Mononuclear cell (primary cell): Measurements from ENCODE around the gene PERM1. TPM values are rescaled to one million over a fixed set of nuclear protein-coding genes. Genes with fewer than 3 reads are reported as not detected.

ENCODE experiments used
- H3K27me3 ChIP-seq: 2 replicates; pipeline ENCODE4 v1.6.0; 2011; ENCODE audit warnings: low read length, control low read depth; ENCODE audit not compliant: insufficient read depth
- H3K4me1 ChIP-seq: 2 replicates; pipeline ENCODE4 v1.5.1; 2011; ENCODE audit warnings: mild to moderate bottlenecking, low read length, control low read depth; ENCODE audit not compliant: insufficient read depth
- H3K4me3 ChIP-seq: 2 replicates; pipeline ENCODE4 v1.5.1; 2011; ENCODE audit warnings: mild to moderate bottlenecking, low read length, moderate library complexity
- H3K9me3 ChIP-seq: 2 replicates; pipeline ENCODE4 v1.5.1; 2011; ENCODE audit warnings: low read depth, mild to moderate bottlenecking, control low read depth, low read length
- total RNA-seq: library from RNA; depleted of rRNA; stranded (reverse); fragments of >200 nt; gene quantifications from one replicate; pipeline ENCODE4 v1.2.3, GENCODE V29; 2012

PERM1 gene
- total RNA-seq, 1 donor: 0.10 TPM

GRCh38 chr1:936348-937264, 45.3 kb downstream of the PERM1 start:
- Histone ChIP-seq H3K4me1 (peaks cover 17% of the 10 kb centered on the region), H3K9me3 (no peaks in the 10 kb centered on the region), H3K4me3 (no peak overlapping the region), H3K27me3 (peaks cover 30% of the 10 kb centered on the region)

- H3K4me3 ChIP-seq: no peak overlapping the region
- H3K27me3 ChIP-seq: peaks cover 24% of the 10 kb centered on the region
- H3K4me1 ChIP-seq: peaks cover 10% of the 10 kb centered on the region
- no peaks in the 10 kb centered on the region for H3K9me3 ChIP-seq
Observed at GRCh38 chr1:935751-936231, 46.1 kb downstream of the PERM1 start.

DNA sequence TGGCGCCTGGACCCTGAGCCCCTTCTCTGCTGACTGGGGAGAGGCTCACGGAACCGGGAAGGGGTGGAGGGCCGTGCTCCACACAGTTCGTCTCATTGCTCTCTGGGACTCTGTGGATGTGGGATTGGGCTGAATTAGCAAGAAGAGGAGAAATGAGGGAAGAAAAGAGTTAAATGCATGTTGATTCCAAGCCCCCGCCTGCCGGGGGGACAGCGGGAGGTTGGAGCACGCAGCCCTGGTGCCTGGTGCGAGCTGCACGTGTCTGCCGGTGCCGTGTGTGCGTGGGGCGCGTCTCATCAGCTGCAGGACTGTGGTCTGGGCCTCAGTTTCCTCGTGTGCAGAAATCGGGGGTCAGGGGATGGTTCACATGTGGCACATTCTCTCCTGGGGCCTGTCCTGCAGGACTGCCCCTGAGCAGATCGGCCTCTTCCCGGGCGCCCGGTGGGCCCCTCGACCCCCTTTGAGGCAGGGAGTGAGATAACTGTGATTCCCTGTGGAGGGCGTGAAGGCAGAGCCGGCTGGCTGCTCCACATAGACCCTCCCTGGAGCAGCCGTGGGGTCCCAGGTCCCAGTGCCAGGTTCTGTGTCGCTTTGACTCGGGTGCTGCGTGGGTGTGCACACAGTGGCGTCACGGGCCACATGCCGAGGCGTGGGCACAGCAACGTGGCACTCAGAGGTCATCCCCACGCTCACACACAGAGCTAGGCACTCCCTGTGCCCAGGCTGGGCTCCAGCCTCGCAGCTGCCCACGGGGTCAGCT, 46.7 kb downstream of the PERM1 start:
- H3K9me3 ChIP-seq: no peaks in the 10 kb centered on the region
- no peak overlapping the region for H3K4me3 ChIP-seq
- H3K27me3 ChIP-seq: peaks cover 18% of the 10 kb centered on the region
- H3K4me1 ChIP-seq: peaks cover 5% of the 10 kb centered on the region

GRCh38 chr1:933603-933940, 48.3 kb downstream of the PERM1 start:
- Histone ChIP-seq H3K4me3 (no peak overlapping the region), H3K27me3 (peaks cover 8% of the 10 kb centered on the region), H3K4me1 (peaks cover 5% of the 10 kb centered on the region), H3K9me3 (no peaks in the 10 kb centered on the region)

DNA sequence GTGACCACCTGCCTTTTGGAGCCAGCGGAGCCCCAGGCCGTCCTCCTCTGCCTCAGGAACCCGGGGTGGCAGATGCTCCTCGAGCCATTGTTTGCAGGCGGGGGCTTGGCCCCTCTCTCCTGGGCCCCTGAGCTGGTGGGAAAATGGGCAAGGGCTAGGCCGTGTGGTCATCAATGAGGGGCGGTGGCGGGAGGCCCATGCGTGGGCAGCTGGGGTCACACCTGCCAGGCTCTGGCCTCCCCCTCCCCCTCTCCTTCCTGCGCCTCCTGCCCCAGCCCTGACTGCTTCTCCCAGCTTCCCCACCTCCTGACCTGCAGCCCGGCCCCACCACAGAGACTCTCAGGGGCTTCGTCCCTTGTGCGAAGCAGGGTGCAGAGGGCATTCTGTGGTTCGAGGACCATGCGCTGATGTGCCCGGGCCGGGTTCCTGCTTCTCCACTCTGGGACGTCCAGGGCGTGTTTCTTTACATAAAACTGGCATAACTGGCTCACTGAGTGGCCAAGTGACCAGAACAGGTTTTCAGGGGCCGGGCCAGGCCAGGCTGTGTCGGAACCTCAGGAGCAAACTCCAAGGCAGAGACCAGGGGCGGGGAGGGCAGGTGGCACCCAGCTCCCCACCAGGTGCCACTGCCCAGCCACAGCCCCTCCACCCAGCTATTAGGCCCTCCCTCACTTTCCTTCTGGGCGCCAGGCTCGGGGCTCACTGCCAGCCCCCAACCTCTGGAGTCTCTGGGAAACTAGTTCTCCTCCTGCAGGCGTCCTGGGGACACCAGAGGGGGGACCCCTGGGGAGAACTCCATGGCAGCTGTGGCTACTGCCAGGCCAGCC, 48.9 kb downstream of the PERM1 start:
- Histone ChIP-seq H3K9me3 (no peaks in the 10 kb centered on the region), H3K4me1 (peaks cover 5% of the 10 kb centered on the region), H3K4me3 (no peak overlapping the region), H3K27me3 (peaks cover 7% of the 10 kb centered on the region)

DNA sequence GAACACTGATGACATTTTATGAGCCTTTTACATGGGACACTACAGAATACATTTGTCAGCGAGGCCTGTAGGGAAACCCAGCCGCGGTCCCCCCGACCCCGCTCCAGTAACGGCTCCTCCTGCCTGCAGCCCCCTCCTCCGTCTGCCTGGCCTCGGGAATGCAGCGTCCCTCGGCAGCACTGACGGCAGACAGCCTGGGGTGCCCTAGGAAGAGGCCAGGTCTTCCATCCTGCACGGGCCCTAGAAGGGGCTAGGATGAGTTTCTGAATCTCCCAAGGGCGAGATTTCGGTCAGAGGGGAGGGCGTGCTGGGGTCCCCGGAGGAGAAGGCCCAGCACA, 49.8 kb downstream of the PERM1 start:
- no peak overlapping the region for H3K4me3 ChIP-seq
- H3K9me3 ChIP-seq: no peaks in the 10 kb centered on the region
- peaks cover 9% of the 10 kb centered on the region for H3K27me3 ChIP-seq
- peaks cover 5% of the 10 kb centered on the region for H3K4me1 ChIP-seq

DNA sequence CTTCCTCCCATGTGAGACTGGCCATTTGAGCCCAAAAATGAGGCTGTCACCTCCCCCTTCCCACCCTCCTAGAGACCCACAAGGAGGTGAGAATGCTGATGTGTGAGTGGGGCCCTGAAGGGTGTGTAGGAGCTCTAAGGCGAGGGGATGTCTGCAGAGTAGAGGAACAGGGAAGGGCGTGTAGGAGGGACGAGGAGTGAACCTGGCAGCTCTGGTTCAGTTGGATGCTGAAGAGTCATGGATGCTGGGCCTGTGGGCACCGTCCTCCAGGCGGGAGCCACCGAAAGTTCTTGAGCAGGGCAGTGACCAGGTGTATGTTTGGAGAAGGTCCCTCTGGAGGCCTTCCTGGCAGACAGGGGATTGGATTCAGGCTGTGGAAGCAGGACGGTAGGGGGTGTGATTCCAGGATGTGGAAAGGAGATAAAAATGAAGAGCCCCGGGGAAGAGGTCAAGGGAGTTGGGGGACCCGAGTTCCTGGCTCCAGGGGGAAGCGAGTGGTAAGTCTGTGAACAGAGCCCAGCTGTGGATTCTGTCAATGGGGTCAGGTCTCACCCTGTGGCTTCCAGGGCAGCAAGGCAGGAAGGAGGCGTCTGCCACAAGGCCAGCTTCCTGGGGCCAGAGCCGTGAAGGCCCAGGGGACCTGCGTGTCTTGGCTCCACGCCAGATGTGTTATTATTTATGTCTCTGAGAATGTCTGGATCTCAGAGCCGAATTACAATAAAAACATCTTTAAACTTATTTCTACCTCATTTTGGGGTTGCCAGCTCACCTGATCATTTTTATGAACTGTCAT, 50.3 kb downstream of the PERM1 start:
- Histone ChIP-seq H3K9me3 (no peaks in the 10 kb centered on the region), H3K27me3 (peaks cover 14% of the 10 kb centered on the region)

GRCh38 chr1:930633-931138, 51.2 kb downstream of the PERM1 start:
- peaks cover 23% of the 10 kb centered on the region for H3K27me3 ChIP-seq

More for the DNA sequence above, 50.3 kb downstream of the PERM1 start:
- H3K4me3 ChIP-seq: no peak overlapping the region
- peaks cover 5% of the 10 kb centered on the region for H3K4me1 ChIP-seq

DNA sequence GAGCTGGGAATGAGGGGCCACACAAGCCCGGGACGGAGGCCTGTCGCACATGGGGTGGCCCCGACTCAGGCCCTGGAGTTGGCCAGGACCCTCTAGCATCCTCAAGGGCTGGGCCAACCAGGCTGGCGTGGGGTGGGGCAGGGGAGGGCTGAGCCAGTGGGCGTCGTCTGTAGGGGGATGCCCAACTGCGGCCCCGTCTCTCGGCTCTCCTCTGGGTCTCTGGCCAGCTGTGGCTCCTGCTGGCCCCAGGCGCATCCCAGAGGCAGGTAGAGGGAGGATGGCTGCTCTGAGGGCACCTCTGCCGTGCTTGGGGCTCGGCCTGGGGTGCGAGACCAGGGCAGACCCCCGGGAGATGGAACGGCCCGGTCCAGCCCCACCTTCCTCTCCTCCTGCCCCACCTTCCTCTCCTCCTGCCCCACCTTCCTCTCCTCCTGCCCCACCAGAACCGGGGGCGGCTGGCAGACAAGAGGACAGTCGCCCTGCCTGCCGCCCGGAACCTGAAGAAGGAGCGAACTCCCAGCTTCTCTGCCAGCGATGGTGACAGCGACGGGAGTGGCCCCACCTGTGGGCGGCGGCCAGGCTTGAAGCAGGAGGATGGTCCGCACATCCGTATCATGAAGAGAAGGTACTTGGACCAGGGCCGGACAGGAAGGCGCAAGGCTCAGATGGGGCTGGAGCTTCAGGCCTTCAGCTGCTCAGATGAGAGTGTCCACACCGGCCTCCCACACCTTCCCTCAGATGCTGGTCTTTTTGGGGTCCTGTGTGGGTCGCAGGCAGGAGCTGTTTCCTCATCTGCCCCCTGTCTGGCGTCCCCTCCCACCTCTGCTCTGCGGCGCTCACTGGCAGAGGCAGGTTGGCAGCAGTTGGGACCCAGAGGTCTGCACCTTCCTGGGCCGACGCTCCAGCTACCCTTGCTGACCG, 51.9 kb downstream of the PERM1 start:
- Histone ChIP-seq H3K27me3 (peaks cover 18% of the 10 kb centered on the region), H3K9me3 (no peaks in the 10 kb centered on the region), H3K4me1 (peaks cover under 1% of the 10 kb centered on the region), H3K4me3 (no peak overlapping the region)

More at GRCh38 chr1:930633-931138, 51.2 kb downstream of the PERM1 start:
- no peak overlapping the region for H3K4me3 ChIP-seq
- H3K9me3 ChIP-seq: no peaks in the 10 kb centered on the region
- peaks cover 5% of the 10 kb centered on the region for H3K4me1 ChIP-seq

- Histone ChIP-seq H3K4me3 (no peak overlapping the region), H3K27me3 (peaks cover 17% of the 10 kb centered on the region), H3K4me1 (peaks cover 5% of the 10 kb centered on the region), H3K9me3 (no peaks in the 10 kb centered on the region)
Observed at GRCh38 chr1:928825-929661, 52.9 kb downstream of the PERM1 start.

DNA sequence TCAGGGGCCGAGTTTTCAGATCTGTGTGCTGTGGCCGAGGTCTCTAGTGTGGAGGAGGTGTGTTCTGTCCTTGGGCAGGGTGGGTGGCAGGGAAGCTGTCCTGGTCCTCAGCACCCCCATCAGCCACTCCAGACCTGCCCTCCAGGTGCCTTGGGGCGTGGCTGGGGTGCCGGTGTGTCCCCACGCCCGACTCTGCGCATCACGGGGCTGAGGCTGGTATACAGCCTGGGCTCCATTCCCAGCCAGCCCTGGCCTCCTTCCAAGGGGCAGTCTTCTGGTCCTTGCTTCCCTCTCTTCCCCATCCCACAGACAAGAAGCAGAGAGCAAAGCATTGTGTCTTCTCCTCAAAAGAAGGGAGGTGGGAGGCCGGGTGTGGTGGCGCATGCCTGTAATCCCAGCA, 54.1 kb downstream of the PERM1 start:
- Histone ChIP-seq H3K27me3 (peaks cover 25% of the 10 kb centered on the region), H3K9me3 (no peaks in the 10 kb centered on the region), H3K4me1 (peaks cover 13% of the 10 kb centered on the region), H3K4me3 (no peak overlapping the region)

GRCh38 chr1:927234-927633, 54.7 kb downstream of the PERM1 start:
- H3K4me3 ChIP-seq: no peak overlapping the region
- peaks cover 30% of the 10 kb centered on the region for H3K27me3 ChIP-seq

More at GRCh38 chr1:927234-927633, 54.7 kb downstream of the PERM1 start:
- Histone ChIP-seq H3K4me1 (peaks cover 13% of the 10 kb centered on the region), H3K9me3 (no peaks in the 10 kb centered on the region)
